Measurements from ENCODE around the gene RING1. TPM values are rescaled to one million over a fixed set of nuclear protein-coding genes. Genes with fewer than 3 reads are reported as not detected.

The RING1 gene
- total RNA-seq, 1 donor from 2014 or later = 13.7 TPM

DNA sequence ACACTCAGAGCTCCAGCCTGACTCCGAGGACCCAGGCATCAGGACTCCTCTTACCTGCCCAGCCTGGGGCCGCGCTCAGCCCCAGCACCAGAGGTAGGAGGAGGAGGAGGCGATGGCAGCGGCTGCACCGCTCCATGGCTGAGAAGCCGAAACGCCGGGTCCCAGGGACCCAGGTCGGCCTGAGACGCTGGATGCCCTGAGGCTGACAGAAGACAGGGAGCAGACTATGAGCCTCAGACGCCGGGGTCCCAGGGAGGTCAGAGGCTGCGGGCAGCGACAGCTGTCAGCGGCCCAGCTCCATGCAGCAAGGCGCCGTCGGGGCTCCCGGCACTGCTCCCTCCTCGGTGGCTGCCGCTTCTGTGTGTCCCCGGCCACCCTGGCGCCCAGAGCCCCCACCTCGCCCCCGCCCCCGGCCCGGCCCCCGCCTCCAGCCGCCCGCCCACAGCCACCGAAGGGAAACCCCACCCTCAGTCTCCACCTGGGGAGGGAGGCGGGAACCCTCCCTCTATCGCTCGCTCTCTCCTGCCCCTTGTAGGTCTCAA, 16.1 kb upstream of the RING1 start, which contains the start of gene COL11A2:
COL11A2 (minus strand) TSS at position 363 of the 542 bp plus-strand sequence; CDS start at position 136, 227 bp downstream.
- DNase-seq (ENCODE audit: low spot score) = no peak

DNA sequence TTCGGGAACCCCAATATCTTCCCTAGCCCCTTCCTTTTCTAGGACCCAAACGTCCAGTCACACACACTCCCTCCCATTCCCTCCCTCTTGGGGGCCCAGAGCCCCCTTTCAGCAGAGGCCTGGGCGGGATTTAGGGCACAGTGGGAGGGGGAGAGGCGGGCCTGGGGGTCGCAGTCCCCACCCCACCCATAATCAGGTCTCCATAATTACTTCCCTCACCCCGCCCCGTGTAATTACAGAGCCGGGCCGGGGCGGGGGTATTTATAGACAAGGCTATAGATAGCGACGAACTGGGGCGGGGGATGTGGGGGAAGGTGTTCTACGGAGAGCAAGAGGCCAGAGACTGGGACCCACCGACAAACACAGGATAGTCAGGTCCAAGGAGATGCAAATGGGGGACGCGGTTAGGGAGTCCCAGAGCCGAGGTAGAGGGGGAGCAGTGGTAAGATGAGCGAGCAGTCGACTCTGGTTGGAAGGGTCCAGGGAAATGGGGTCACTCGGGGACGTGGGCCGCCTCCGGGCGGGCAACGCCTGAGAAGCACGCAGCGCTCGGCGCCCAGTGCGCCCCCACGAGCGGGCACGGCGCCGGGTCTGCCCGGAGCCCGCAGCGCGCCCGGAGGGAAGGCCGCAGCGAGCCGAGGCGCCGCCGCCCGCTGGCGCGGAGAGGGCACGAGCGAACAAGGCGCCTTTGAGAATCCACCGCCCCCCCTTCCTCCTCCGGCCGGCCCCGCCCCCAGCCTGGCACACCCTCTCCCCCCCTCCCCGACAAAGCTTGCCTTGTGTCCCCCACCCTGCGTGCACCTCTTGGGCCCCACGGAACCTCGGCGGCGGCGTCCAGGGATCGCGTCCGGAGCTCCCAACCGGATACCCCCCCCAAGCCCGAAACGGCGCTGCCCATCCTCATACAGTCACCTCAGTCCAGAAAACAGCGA, 15.4 kb upstream of the RING1 start:
- peak; percentile 28 for DNase-seq (ENCODE audit: low spot score)

DNA sequence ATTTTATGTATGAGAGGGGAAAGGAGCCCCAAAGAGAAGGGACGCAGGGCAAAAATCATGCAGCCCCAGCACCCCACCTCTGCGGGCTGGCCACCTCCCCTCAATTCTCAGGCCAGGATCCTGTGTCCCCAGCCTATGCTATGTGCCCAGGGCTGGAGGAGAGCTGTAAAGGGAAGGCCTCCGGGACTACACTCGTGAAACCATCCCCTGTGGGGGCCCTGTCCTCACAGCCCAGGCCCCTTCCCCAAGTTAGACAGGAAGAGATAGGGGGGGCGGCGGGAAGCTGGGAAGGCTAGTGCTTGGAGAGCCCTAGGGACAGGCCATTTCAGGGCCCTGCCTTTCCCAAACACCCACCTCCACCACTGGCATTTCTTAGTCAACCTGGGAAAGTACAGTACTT, 14.7 kb upstream of the RING1 start:
- no peak for DNase-seq (ENCODE audit: low spot score)

DNA sequence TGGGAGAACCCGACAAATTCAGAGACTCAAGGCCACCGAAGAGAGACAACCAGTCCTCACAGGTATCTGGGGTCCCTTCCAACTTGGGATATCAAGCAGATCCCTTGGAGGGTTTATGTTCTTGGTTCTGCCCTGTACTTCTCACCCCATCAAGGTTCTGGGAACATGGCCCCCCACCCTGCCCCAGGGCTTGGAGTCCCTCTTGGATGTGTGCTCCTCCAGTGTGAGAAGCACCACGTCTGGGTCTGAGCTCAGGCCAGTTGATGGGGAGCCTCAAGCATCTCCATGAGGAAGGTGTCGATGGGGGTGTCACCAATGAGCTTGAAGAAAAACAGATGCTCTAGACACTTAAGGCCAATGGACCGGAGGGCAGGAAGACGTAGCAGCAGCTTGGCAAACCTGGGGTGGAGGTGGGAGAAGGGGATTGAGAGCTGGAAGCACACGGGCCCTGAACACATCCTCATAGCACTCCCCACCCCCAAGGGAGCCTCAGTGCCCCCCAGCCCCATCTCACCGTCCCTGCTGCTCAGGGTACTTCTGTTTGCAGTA, 13.8 kb upstream of the RING1 start:
- DNase-seq (ENCODE audit: low spot score) = no peak

DNA sequence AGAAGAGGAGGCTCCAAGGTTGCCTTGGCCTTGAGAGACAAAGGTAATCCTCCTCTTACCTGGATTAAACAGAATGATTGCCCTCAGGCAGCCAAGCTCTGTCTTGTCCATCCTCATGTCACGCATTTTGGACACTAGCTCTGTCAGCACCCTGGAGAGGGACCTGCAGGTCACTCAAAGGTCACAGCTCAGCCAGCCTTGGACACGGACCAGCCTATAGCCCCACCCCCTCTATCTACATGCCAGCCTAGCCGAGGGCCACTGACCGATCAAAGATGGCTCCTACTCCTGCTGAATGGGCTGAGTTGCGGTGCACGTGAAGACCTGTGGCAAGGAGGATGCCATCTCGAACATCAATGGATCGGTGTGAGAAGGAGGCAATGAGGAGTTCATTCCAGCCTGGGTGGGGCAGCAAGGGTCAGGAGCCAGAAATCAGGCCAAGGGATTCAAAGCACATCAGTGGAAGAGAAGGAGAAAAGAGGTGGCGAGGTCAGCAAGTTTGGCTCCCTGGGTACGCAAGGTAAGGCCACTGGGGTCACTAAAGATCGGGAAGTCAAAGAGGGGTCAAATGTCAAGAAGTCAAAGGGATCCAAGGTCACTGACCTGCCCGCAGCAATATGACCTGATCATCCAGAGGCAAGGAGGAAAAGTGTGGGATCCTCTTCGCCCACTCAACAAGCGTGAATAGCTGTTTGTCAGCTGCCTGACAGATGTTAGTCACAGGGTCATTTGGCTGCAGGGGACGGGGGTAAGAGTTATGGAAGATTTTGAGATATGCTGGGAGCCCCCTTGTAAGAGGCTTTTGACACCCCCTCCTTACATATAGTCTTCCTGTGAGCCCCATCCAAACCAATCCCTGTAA, 12.8 kb upstream of the RING1 start:
- no peak for DNase-seq (ENCODE audit: low spot score)

DNA sequence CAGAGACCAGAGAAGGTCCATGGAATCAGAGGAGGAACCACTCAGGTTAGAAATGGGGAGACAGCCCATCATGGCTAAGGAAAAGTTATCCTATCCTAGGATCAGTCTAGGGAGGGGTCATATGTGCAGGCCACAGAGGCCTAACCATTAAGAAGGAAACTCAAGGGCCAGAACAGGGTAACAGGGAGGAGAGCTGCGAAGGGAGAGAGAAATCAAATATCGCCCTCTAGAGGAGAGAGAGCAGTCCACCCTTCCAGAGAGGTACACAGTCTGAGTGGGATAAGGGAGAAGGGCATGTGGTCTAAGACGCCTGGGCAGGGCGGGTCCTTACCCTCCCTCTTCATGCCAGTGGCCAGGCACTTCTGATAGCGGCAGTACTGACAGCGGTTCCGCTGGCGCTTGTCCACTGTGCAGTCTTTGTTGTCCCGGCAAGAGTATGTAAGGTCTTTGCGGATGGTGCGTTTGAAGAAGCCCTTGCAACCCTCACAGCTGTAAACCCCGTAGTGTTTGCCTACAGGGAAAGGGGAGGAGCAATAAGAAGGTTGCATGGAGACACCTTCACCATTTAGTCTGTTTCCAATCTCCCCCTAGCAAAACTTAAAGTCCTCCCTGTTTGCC, 10.8 kb upstream of the RING1 start:
- DNase-seq (ENCODE audit: low spot score) = peak; percentile 66

DNA sequence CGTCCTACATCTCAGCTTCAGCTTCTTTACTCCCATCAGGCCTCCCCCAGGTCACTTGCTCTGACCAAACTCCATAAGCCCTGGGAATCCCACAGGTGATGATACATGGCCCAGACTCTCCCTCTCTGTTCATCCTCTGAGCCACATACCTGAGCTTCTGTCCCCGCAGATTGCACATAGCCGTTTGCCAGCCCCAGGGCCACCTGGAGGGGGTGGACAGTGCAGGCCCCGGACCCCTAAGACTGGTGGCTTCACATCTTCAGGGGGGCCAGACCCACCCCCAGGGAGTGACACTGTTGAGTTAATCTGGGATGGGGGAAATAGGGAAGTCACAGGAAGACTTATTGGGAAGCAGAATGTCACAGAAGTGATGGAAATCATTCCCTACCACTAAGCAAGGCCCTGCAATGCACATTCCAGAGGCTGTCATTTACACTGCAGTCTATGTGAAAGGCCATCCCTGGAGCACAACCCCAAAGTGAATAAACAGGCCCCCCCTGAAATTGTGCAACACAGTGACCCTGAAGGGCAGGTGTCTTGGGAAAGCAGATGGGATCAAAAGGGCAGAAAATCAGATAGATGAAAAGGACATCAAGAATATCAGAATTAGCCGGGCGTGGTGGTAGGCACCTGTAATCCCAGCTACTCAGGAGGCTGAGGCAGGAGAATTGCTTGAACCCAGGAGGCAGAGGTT, 10.0 kb upstream of the RING1 start:
- DNase-seq (ENCODE audit: low spot score) = no peak

DNA sequence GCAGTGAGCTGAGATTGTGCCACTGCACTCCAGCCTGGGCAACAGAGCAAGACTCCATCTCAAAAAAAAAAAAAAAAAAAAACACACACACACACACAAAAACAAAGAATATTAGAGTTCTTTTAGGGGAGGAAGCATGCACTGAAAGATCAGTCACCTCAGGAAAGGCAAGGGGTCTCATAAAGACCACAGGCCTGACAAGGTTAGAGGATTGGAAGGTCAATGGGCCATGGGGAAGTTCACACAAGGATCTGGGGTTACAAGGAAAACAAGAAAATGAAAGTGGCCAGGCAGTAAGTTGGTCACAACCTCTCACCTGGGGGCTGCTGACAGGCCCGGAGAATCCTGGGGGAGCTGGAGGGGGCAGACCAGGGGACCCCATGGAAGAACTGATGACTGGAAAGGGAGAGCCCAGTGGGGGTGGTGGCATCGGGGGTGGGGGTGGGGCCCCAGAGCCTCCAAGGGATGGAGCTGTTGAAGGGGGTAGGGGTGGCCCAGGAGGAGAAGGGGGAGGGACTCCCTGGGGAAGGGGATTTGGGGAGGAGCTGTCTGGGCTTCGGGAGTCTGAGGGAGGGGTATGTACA, 9.4 kb upstream of the RING1 start:
- no peak for DNase-seq (ENCODE audit: low spot score)

DNA sequence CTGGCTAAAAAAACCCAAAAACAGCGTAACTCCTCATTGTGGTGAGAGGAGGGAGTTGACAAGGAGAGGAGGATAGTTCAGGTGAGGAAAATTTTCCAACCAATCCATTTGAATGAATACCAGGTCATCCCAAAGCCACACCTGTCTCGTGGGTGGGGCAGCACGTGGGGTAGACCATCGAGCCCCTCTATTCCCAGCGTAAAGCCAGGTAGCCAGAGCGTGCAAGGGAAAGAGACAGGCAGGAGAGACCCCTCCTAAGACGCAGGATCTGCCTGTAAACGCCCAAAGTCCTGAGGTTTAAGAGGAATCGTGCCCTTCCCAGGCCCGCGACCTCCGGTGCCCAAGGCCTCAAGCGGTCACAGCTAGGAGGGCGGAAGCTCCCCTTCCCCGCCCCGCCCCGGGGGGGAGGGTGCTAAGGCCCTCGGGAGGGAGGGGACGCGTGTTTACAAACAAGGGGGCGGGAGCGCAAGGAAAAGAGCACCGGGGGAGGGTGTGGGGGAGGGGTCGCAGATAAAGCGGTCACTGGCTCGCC, 8.5 kb upstream of the RING1 start:
- DNase-seq (ENCODE audit: low spot score) = peak; percentile 75

DNA sequence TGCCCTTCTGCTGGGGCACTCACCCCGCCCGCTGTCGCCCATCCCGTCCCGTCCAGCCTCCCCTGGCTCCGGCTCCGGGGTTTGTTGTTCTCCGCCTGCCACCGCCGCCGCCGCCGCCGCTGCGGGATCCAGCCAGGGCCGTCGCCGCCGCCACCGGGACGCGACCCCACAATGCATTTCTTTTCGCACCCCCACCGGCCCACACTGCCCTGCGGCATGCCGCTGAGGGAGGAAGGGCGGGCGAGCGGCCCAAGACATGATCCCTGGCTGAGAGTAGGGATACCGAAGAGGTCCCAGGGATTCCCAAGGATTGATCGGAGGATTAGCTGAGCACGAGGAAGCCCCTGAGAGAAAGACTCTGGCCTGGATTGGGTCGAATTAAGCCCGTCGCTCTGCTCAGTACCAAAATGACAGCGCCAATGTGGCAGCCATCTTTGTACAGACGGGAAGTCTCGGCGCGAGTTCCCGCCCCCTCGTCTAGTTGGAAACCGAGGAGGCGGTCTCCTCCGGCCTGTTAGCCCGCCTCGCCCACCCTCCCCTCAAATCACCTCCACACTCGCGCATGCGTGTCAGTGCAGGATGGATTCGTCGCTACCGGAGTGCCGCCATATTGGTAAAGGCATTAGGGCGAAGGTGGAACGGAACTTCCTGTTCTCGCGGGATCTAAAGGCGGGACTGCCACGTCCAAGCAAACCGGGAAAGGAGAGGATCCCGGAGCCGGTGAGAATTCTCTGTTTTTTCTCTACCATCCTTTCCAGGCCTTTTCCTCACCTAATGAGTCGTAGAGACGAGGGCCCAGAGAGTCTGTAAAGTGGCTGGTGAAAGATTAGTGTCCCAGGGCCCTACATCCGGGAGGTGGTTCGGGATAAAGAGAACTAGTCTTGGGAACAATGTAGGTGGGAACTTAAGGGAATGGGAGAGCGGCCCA, 7.8 kb upstream of the RING1 start, which contains the start of the genes RXRB and SLC39A7:
RXRB (minus strand) TSS at position 447 of the 928 bp plus-strand sequence; CDS start at position 258, 189 bp downstream.
SLC39A7 (plus strand) TSS at position 649 of the 928 bp plus-strand sequence. CDS start 379 bp downstream, outside the sequence.
- peak; percentile 100 for DNase-seq (ENCODE audit: low spot score)

DNA sequence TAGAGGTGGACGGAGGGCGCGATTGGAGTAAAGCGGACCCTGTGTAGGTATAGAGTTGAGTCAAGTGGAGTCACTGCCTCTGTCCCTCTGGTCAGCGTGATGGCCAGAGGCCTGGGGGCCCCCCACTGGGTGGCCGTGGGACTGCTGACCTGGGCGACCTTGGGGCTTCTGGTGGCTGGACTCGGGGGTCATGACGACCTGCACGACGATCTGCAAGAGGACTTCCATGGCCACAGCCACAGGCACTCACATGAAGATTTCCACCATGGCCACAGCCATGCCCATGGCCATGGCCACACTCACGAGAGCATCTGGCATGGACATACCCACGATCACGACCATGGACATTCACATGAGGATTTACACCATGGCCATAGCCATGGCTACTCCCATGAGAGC, 7.2 kb upstream of the RING1 start:
- no peak for DNase-seq (ENCODE audit: low spot score)

DNA sequence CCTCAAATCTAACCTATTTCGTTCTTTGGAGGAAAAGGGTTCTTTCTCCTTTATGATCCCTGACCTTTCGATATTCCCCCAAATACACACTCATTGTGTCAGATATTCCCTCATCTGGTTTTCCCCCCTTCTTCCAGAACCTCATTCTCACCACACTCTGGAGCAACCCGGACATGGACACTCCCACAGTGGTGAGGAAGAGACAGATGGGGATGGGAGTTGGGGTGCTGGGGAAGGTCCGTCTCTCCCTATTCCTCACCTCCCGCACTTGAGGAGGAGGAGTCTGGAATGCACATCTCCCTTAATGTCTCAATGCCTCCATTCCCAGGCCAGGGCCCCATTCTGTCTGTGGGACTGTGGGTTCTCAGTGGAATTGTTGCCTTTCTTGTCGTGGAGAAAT, 6.4 kb upstream of the RING1 start:
- no peak for DNase-seq (ENCODE audit: low spot score)

DNA sequence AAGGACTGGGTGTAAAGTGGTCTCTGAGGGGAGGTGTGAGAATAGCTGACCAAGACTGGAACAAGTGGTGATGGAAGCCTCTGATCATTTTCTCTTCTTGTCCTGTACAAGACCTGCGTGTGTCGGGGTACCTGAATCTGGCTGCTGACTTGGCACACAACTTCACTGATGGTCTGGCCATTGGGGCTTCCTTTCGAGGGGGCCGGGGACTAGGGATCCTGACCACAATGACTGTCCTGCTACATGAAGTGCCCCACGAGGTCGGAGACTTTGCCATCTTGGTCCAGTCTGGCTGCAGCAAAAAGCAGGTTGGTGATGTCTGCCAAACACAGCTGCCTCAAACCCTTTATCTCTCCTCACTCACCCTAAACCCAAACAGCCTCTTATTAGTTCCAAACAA, 5.5 kb upstream of the RING1 start:
- no peak for DNase-seq (ENCODE audit: low spot score)

DNA sequence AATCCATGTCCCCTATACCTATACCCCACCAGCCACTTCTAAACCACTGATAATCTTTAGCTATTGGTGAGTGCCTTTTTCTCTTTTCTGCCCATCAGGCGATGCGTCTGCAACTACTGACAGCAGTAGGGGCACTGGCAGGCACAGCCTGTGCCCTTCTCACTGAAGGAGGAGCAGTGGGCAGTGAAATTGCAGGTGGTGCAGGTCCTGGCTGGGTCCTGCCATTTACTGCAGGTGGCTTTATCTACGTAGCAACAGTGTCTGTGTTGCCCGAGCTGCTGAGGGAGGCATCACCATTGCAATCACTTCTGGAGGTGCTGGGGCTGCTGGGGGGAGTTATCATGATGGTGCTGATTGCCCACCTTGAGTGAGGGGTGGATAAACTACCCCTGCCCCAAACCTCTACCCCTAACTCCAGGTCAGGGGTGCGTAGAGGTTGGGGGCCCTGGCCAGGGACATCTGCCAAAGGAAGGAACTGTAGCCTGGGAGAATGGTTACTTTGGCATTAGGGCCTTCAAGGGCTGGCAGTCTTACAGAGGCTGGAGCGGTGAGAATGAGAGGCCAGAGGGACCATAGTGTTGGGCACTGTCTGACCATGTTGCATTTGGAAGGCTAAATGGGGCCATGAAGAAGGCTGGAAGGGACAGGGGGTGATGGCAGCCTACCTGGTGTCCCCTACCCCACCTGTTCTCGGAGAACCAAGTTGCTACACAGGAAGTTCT, 4.7 kb upstream of the RING1 start:
- DNase-seq (ENCODE audit: low spot score) = no peak

DNA sequence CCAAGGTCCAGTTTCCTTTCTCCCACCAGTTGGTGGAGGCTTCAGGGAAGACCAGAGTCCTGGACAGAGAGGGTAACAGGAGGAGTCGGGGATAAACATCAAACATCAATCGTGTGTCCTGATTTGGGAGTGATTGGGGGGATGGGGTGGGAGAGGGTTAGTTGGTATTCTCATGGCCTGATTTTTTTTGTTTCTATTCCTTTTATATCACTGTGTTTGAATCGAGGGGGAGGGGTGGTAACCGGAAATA, 4.2 kb upstream of the RING1 start:
- no peak for DNase-seq (ENCODE audit: low spot score)

DNA sequence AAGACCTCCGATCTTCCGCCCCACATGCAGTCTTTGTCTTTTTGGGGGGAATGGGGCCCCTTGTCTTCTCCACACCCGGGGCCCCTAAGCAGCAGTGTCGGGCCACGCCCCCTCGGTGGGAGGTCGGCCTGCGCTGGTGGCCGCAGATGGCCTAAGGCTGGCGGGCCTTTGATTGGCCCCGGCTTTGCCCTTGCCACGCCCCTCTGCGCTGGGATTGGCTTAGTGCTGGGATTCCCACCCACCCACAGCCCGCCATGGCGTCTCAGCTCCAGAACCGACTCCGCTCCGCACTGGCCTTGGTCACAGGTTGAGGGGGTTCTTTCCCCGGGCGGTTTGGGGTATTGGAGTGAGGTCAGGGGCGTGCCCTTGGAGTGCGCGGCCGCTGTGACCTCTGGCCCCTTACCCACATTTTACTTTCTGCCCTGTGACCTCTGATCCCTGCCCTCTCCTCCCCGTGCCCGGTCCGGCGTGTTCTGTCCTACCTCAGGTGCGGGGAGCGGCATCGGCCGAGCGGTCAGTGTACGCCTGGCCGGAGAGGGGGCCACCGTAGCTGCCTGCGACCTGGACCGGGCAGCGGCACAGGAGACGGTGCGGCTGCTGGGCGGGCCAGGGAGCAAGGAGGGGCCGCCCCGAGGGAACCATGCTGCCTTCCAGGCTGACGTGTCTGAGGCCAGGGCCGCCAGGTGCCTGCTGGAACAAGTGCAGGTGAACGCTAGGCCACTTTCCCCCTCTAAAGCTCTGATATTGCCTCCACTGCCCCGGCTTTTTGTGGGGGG, 3.7 kb upstream of the RING1 start, which contains the start of gene HSD17B8:
HSD17B8 (plus strand) TSS at position 241 of the 776 bp plus-strand sequence; CDS start at position 255, 14 bp downstream.
- DNase-seq (ENCODE audit: low spot score) = peak; percentile 93
